ENCODE data around the gene CRABP2. TPM values are rescaled to one million over a fixed set of nuclear protein-coding genes. Genes with fewer than 3 reads are reported as not detected.

The CRABP2 gene
- 1.7 and 1.8 TPM in 2 replicates for total RNA-seq

DNA sequence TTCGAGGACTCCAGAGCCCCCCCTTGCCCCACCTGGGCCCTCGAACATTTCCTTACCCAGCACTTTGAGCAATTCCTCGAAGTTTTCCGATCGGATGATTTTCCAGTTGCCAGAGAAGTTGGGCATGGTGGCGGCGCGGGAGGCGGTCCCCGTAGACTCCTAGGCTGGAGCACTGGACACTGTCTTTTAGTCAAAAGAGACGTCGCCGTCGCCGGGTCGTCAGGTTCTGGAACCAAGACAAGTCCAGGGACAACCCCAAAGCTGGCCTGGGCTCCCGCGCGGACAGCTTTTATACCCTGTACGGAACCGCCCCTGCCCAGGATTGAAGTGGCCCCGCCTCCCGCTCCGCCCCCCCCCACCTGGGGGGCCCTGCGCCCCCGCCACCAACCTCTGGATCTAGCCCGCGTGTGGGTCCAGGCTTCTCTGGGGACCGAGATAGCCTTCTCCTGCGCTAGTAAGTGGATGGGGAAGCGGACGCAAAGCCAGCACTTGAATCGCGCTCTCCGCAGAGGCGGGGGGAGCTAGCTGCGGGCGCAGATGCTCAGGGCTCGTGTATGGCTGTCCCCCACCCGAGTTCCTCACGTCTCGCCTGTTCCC is at the start of gene CRABP2:
Gene CRABP2 (minus strand): TSS at position 263 of the 597 bp plus-strand sequence. CDS start 137 bp downstream, at position 126.
- intact Hi-C loops (cut with micrococcal nuclease), result loop anchor here (5.0 kb wide), 1 partner anchor 187 kb away; the partner anchor contains the start of gene PEAR1

DNA sequence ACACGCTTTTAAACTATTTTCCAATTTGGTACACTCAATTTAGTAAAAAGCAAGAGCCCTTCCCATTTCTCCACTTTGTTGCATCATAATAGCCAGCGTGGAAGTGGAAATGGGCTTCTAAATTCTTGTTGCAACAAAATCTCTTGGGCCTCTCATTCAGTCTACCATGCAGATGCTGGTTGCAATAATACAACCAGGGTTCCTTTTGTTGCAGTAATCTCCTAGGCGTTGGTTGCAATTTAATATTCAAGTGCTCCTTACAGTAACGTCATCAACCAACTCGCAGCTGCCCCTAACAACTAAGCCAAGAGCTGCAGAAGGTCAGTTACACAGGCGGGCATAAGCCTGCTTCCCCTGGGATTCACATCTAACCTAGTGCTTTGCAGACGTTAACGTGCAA is 48.8 kb upstream of the CRABP2 start:
- intact Hi-C loops (cut with micrococcal nuclease), result no loop called here

DNA sequence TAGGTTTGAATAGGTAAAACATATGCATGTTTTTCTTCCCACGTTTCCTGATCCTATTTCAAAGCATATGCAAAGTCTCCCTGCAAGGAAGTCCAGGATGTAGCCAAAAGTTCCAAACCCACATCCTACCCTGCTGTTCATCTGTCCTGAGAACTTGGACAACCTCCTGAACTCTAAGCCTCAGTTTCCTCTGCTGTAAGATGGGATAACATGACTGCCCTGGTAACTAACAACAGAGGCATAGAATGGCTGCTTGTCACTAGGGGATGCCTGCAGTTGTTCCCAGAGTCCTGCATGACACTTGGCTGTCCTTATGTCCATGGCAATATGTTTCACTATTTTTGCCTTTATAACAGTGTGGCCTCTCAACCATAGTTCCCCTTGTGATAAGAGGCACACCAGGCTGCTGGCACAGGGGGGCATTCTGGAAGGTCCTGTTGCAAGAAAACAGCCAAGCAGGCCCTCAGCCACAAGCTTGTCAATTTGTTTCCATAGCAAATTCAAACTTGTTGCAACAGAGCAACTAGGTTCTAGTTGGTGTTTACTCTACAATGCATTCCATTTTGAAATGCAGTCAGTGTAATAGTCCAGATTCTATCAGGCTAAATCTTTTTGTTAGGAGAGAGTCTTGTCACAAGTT is 47.6 kb upstream of the CRABP2 start:
- intact Hi-C loops (cut with micrococcal nuclease), result no loop called here

DNA sequence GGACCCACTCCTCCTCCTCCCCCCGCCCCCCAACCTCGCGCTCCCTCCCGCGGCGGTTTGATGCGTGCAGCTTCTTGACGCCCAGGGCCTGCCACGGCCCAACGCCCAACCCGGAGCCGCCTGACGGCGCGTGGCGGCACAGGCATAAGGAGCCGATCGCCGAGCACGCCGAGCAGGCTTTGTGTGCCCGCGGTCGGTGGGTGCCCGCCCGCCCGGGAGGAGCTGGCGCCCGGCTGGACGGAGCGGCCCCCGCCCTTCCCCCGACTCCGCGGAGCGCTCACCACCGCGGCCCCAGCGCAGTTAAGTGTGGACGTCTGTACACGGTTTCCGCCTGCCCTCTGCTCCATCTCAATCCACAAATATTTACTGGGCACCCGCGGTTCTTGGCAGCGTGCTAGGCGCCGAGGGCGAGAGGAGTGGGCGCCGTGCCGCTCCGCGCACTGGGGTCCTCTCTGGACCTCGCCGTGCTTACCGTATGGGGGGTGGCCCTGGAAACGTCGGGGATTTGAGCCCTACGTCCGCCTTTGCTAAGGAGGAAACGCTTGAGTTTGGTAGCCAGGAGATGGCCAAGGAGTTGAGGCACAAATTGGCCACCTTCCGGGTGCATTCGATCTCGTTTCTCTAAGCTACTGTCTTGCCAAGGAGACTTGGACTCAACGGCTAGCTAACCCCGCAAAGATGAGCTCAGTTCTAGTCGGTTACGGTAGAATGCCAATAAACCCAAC is 46.5 kb upstream of the CRABP2 start:
- intact Hi-C loops (cut with micrococcal nuclease), result loop anchor here (1.0 to 2.0 kb wide), 5 partner anchors 11 to 414 kb away; partner anchors contain the start of genes CCT3, ISG20L2, MEF2D and METTL25B

DNA sequence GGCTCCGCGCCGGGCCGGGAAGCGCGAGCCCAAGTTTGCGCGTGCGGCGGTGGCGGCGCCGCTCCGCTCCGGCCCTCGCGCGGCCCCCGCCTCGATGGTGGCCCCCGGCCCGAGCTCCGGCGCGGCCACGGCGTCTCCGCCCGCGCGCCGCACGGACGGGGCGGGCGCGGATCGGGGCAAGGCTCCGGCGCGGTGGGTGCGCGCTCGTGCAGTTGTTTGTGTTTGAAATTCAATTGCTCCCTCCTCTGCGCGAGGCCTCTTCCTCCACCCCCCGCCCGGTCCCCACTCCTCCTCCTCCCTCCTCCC is 46.0 kb upstream of the CRABP2 start, which contains the start of gene HDGF:
Gene HDGF (minus strand): TSS at position 225 of the 306 bp plus-strand sequence. CDS start 246 bp downstream, outside the sequence.
- intact Hi-C loops (cut with micrococcal nuclease), result loop anchor here (1.0 to 2.0 kb wide), 5 partner anchors 10 to 413 kb away; partner anchors contain the start of genes CCT3, ISG20L2, MEF2D and METTL25B

DNA sequence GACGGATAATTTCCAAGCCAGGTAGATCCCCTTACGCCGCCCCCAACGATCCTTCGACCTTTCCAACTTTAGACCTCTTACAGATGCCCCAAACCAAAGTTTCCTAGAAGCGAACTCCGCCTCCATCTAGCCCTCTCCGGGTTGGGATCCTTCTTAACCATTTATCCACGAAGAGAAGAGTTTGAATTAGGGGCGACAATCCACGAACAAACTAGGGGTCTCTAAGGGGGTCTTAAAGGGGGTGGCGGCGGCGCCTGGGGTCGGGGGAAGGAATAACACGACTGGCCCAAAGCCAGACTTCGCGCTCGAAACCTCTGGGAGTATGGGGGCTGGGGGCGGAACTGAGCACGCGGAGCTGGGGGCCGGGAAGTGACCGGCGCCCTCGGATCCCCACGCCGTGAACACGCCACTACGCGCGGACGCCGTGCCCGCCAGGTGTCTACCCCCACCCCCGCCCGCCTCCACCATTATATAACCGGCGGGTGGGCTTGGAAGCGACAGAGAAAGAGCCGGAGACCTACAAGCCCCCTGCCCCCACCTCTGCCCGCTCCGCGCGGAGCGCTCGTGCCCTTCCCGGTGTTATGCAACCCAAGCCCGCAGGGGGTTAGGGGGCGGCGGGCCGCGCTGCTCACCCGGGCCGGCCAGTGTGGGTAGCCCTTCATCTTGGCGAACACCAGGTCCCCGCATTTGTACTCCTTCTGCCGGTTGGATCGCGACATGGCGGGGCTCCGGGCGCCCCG is 45.5 kb upstream of the CRABP2 start:
- intact Hi-C loops (cut with micrococcal nuclease), result loop anchor here (1.0 to 2.0 kb wide), 5 partner anchors 10 to 413 kb away; partner anchors contain the start of genes CCT3, ISG20L2, MEF2D and METTL25B

DNA sequence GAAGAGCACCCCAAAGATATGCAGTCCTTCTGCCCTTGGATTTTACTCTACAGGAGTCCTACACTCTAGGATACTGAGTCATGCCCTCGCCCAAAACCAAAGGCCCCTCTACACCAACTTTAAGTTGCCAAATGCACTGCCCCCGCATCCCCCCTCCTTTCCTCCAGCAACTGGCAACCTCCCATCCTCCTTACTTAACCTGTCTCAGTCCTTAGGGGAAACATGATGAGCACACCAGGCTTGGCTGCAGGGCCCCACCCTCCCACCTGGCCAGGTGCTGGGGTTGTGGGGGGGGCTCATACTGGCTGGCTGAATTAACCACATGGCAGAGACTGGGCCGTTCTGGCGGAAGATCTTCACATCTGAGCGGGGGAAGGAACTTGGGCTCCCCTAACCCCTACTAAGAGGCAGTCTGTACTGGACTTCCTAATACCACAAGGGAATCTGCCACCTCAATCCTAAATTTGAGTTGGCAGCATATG is 44.8 kb upstream of the CRABP2 start:
- intact Hi-C loops (cut with micrococcal nuclease), result loop anchor here (2.0 kb wide), 1 partner anchor 249 kb away; the partner anchor contains the start of gene MEF2D

DNA sequence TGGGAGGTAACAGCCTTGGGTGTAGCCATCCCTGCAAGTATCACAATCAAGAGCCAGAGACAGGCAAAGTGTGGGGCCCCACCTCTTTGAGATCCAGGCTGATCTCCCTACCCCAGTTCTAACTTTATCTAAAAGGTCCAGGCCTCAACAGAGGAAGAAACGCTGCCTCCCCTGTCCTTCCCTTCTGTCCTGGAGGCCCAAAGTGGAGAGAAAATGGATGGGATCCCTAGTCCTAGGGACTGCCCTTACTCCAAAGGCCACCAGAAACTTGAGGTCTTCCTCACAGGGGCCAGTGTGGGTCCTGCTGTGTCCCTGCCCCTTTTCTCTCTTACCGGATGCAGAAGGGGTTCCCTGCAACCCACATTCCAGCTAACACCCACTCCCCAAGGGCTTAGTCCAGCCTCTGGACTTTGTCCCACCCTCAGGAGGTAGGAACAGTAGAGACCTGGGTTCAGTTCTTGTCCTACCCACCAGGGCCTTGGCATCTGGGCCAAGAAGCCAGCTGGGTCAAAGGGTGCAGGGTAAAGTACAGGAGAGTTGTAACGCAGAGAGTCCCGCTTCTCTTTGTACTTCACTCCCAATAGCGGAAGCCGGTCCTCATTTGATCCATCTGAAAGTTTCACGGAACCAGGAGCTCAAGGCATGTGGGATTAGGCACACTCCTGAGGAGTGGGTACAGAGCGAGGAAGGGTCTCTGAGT is 44.2 kb upstream of the CRABP2 start:
- intact Hi-C loops (cut with micrococcal nuclease), result loop anchor here (2.0 to 10.0 kb wide), 2 partner anchors 249 to 815 kb away; partner anchors contain the start of genes KHDC4 and MEF2D

DNA sequence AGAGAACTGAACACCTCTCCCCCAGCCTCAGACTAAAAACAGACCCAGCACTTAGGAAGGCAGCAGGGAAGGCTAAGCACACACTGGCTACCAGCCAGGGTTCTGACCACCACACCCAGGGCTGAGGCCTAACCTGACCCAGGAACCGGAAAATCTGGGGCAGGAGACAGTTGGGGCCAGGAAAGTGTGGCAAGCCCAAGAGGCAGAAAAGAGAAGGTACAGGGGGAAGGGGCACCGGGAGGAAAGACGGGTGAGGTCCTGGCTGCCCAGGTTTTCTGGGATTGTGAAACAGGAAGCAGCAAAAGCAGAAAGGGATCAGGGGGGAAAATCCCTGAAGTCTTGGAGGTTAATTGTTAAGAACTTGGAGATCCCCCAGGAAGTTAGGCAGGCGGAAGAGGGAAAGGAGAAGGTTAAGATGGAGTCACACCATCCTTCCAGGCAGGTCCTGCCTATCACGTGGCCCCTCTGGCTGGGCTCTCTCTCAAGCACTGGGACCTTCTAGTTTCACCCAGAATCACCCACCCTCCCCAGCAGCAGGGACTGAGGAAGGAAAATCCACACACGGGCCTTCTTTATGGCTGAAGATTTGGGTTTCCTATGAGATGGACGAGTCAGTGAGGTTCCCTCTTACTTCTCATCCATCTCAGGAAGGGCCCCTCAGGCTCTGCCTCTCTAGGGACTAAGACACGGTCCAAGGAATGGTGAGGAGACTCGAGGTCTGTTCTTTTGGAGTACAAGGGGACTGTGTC is 43.5 kb upstream of the CRABP2 start:
- intact Hi-C loops (cut with micrococcal nuclease), result loop anchor here (10.0 kb wide), 1 partner anchor 814 kb away; the partner anchor contains the start of gene KHDC4

DNA sequence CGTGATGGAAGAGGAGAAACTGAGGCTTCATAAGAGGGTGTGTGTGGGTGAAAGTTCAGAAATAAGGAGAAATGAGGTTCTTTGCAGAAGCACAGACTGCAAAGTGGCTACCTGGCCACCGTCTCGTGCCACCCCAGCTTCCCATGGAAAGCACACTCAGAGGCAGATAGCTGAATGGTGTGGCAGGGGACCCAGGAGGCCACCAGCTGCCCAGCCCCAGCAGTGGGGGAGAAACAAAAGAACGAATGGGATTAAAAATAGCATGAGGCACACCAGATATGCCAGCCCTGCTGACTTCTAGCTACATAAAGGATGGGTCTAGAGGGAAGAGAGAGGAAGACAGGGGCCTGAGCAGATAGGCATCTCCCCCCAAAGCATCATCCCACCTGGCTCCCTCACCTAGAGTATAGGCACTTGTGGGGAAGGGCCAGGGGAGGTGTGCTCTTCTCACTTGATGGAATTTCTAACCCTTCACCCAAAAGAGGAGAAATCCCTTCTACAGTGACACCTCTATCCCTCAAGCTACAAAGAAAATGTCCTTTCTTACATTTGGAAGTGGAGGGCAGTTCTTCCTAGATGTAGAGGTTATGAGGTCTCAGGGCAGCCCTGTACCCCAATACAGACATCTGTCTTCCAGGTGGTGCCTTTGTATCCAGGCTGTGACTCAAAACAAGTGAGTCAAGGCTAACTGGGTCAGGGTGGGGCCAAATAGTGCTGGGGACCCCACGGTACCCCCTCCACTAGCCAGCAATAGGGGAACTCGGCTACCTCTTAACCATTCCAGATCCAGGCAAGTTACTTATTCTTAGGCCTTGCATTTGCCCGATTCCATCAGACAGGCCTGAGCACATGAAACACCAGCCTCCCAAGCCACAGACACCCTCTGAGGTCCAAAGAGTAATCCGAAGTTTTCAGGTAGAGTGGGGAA is 42.6 kb upstream of the CRABP2 start:
- intact Hi-C loops (cut with micrococcal nuclease), result loop anchor here (10.0 kb wide), 1 partner anchor 813 kb away; the partner anchor contains the start of gene KHDC4

DNA sequence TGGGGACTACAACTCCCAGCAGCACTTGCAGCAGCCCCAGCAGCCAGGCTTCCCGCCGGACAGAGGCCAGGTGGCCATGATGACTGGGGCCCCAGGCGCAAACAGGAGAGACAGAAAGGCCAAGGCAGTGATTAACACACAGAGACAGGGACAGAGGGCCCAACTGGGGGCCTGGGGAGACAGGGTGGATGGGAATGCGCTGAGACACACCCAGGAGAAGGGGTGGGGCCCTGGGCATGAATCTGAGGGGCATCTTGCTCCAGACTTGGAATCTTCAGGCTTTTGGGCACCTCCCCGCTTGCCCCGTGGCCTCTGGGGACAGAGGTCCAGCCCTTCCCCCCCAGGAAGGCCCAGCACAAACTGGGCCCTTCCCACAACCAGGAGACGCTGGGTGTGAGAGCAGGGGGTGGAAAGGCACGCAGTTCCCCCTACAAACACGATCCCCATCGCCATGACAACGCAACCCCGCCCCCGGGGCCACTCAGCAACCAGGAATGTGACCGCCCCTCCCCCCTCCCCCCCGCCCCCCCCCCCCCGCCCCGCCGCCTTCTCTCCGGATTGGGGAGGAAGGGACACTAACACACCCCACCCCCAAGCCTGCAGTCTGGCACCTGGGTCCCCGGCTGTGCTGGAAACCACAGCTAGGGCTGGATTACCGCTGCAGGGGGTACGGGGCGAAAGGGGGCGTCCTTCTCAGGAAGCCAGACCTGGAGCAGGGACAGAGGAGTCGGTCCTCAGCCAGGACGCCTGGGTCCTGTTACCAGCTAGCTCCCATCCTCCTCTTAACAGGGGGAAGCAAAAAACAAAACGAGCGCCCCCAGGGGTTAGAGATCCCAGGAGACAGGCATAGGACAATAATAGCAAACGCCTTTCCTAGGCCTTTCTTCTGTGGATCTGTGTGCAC is 41.6 kb upstream of the CRABP2 start:
- intact Hi-C loops (cut with micrococcal nuclease), result loop anchor here (10.0 kb wide), 1 partner anchor 812 kb away; the partner anchor contains the start of gene KHDC4

DNA sequence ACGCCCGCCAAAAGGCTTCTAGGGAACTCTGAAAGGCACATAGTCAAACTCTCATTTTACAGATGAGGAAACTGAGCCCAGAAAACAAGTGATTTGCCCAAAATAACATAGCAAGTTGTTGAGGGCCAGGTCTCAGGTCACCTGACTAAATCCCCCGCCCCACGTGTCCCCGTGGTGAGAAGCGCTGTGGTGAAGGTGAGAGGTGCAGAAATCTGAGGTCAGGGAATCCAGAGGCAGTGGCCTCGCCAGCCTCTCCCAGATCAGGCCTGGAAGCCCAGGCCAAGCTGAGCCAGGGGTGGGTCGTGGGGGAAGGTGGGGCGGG is 41.0 kb upstream of the CRABP2 start:
- intact Hi-C loops (cut with micrococcal nuclease), result loop anchor here (10.0 kb wide), 1 partner anchor 812 kb away; the partner anchor contains the start of gene KHDC4

DNA sequence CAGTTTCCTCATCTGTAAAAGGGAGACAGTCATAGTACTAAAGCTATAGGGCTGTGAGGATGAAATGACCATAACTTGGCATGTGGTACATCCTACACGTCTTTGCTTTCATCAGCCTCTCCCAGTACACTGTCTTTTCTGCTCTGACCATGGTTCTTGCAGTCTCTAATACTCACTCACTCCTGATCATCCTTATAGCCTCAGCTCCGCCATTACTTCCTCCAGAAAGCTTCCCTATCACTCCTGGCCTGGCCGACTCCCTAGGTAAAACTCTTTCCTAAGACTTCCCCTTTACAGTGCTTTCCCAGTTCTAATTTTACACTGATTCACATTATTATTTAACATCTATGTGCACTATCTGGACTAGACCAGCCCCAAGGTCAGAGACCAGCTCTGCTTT is 40.5 kb upstream of the CRABP2 start:
- intact Hi-C loops (cut with micrococcal nuclease), result loop anchor here (10.0 kb wide), 1 partner anchor 811 kb away; the partner anchor contains the start of gene KHDC4

DNA sequence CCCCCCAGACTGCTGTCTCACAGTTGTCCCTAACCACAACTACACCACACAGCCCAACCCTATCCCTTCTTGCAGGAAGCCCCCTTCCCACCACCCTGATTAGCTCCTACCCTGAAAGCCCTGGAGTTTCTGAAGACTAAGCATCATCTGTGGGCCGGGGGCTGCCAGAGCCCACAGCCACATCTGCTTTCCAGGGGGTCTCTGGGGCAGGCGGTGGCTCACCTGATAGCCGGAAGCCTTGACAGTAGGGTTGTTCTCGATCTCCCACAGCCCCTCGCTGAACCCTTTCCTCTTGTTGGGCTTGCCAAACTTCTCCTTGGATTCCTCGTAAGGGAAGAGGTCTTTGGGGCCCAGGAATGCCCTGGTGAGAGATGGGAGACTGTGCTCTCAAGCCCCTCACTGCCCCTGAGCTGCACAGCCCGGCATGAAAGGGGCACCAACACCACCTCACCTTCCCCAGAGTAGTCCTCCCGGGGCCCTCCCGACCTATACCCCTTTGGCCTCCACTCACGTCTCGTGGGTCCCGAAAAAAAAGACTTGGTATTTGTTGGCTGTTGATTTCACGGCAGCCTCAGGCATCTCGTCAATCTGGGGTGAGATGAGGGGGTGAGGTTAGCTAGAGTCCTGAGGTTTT is 39.5 kb upstream of the CRABP2 start:
- intact Hi-C loops (cut with micrococcal nuclease), result loop anchor here (5.0 to 10.0 kb wide), 3 partner anchors 553 to 888 kb away; partner anchors contain the start of genes GON4L, KHDC4, SLC25A44 and SYT11

DNA sequence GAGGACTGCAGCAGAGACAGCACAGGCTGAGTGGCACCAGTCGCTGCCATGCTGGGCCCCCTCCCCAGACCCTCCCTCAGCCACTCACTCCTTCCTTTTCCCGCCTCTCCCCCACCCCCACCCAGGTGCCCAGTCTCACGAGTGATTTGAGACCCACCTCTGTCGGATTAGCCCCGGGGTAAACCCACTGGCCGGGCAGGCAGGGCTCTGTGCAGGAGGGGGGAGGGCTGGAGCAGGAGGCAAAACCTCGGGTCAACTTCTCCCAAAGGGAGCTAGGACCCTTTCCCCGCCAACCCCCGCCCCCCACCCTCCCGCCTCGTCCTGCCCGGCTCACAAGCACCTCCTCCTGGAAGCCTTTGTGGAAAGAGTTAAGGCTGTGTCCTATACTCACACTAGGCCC is 39.0 kb upstream of the CRABP2 start:
- intact Hi-C loops (cut with micrococcal nuclease), result loop anchor here (5.0 to 10.0 kb wide), 3 partner anchors 552 to 887 kb away; partner anchors contain the start of genes GON4L, KHDC4, SLC25A44 and SYT11

All from T-helper 1 cell treated with Interleukin-12 subunit alpha and Interleukin-12 subunit beta and Interleukin-4 antibody, amounts not matched to agents 30 ng/mL and 1 ng/mL, for 36 hours (primary cell).